Stimulated activated CD8-positive, alpha-beta memory T cell treated with anti-CD3 and anti-CD28 coated beads, Interleukin-12 subunit alpha, Interleukin-12 subunit beta, amount 100 ng/mL, for 1 hour (primary cell): ENCODE data around the gene TMOD2.
A peak's percentile ranks its signal among the peaks of the same experiment; 100 is the strongest.
"Not testable (repeated sequence)": the region's sequence is repeated elsewhere in the genome, so short reads cannot be mapped to it uniquely, and the experiment has no call there.

ENCODE experiments used
- DNase-seq: peaks from one replicate; pipeline ENCODE4 v3.0.0-alpha.2; 2020; ENCODE audit warnings: low read depth

Gene TMOD2

DNA sequence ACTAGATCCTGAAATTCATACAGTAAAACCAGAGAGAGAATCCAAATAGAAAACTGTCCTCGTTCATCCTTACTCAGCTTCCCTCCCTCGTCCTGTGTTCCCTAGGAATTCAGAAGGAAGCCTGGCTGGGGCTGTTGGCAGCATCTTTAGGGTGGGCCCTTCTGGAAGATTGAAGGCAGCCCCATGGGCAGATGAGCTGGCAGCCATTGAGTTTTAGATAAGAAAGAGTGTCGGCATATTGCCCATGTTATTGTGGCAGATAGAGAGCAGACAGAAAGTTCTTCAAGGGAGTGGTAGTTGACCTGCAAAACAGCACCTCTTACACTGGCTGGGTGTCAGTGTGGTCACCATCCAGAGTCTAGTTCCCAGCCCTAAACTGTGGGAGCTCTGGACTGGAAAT lies 23.5 kb downstream of the TMOD2 start:
- no peak for DNase-seq

DNA sequence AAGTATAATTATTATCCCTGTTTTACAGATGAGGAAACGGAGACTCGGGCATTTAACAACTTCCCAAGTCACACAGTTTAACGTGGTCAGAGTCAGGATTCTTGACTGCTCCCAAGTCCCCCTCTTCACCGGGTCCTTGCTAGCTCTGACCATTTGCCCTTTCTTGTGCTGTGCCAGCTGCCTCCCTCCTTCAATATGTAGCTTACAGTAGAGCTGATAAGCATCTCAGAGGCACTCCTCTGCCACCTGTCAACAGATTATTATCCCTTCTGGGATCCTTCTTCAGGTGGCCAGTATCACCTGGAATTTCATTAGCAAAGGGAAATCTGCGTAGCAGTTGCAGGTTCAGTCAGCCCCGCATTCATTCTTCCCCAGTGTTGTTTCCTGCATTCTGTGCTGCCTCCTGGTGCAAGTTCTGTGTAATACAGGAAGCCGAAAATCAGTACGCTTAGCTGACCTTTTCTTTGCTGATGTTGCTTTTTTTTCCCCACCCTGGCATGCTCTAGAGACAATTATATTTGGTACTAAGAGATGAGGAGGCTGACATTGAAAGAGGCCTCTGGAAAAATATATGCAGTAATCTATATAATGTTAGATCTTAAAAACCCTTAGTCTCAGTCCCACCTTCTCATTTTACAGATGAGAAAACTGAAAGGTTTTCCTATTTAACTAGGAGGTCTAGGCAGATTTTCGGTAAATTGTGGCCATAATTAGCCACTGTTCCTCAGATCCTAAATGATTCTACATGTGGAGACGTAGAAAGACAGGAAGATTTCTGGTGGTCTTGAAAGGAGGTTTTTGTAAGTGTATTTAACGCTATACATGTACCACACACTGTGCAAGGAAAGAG lies 24.8 kb downstream of the TMOD2 start:
- peak; percentile 10 for DNase-seq

DNA sequence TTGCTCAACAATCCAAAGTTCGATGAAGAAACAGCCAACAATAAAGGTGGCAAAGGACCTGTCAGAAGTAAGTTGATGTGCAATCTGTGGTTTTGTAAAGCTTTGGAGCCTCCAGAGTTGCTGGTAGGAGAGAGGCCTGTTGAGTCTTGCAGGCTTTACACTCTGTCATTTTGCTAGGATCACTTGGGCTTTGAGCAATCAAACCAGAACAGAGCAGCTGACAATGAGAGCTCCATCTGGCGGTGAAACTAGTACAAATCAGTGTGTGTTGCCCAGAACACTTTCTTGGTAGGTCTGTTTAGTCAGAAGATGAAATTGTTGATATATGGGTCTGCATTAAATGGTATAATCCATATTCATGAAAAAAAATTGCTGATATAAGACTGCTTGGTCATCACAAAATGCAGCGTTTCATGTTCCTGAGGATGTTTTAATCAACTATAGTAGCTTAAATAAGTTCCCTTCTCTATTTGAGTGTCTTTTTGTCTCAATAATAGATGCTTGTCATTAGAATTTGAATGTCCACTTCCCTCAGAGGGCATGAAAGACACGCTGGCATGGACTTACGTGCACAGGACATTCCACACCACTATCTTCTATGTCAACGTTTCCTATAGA lies 25.7 kb downstream of the TMOD2 start:
- peak; percentile 57 for DNase-seq

- DNase-seq = no peak
These were observed 29.2 kb downstream of the TMOD2 start for GRCh38 chr15:51780636-51781035.

- no peak for DNase-seq
These were observed 30.1 kb downstream of the TMOD2 start for GRCh38 chr15:51781506-51781905.

DNA sequence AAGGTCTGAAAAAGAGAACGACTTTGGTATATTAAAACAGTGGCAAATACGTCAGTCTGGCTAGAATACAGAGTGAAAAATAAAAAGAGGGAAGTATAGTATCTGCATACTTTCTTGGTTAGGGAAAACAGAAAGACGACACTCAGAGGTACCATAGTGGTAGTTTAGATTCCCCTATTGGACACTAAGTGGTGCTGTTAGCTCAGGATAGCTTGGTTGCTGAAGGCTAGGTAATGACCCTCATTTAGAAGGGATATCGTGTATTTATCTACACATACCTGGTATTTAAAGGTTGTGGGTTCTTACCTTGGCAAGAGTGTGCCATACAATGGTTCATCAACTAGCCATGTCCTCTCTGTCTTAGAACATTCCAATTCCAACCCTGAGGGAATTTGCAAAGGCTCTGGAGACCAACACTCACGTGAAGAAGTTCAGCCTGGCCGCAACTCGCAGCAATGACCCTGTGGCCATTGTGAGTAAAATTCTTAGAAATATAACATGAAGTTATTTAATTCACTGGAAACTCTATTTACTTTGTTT lies 31.0 kb downstream of the TMOD2 start:
- no peak for DNase-seq

- no peak for DNase-seq
These were observed 32.6 kb downstream of the TMOD2 start for GRCh38 chr15:51783967-51784366.

GRCh38 chr15:51787130-51787529 lies 35.7 kb downstream of the TMOD2 start:
- DNase-seq = not testable (repeated sequence)

DNA sequence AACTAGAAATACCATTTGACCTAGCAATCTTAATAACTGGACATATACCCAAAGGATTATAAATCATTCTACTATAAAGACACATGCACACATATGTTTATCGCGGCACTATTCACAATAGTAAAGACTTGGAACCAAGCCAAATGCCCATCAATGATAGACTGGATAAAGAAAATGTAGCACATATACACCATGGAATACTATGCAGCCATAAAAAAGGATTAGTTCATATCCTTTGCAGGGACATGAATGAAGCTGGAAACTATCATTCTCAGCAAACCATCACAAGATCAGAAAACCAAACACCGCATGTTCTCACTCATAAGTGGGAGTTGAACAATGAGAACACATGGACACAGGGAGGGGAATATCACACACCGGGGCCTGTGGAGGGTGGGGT lies 41.1 kb downstream of the TMOD2 start:
- DNase-seq = not testable (repeated sequence)

DNA sequence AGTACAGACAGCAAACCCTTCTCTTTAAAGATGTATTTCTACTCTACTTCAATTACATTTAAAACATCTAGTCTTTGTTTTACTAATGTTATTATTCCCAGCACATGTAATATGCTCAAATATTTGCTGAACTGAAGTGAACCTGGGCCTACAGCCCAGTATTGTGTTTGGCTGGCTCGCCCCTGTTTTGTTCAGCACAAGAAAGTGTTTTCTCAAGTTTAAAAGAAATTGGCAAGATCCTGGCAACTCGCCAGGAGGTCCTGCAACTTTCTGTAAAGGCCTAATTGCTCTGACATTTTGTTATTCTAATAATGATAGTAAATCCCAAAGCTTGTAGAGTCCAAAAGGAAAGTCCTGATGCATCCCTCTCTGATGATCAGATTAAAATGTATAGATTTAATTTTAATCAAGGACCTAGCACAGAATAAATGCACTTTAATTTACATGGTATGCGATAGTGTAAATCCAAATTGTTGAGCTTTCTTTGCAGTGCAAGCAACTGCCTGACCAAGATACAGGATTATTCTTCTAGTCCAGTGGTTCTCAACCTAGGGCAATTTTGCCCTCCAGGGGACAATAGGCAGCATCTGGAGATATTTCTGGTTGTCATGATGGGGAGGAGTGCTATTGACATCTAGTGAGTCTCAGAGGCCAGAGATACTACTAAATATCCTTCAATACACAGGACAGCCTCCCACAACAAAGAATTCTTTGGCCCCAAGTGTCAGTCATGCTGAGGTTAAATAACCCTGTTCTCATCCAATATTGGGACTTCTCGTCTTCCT lies 42.3 kb downstream of the TMOD2 start:
- no peak for DNase-seq

- no peak for DNase-seq
These were observed 45.5 kb downstream of the TMOD2 start for GRCh38 chr15:51796847-51797401.

GRCh38 chr15:51798281-51798680 lies 46.9 kb downstream of the TMOD2 start:
- DNase-seq = no peak

DNA sequence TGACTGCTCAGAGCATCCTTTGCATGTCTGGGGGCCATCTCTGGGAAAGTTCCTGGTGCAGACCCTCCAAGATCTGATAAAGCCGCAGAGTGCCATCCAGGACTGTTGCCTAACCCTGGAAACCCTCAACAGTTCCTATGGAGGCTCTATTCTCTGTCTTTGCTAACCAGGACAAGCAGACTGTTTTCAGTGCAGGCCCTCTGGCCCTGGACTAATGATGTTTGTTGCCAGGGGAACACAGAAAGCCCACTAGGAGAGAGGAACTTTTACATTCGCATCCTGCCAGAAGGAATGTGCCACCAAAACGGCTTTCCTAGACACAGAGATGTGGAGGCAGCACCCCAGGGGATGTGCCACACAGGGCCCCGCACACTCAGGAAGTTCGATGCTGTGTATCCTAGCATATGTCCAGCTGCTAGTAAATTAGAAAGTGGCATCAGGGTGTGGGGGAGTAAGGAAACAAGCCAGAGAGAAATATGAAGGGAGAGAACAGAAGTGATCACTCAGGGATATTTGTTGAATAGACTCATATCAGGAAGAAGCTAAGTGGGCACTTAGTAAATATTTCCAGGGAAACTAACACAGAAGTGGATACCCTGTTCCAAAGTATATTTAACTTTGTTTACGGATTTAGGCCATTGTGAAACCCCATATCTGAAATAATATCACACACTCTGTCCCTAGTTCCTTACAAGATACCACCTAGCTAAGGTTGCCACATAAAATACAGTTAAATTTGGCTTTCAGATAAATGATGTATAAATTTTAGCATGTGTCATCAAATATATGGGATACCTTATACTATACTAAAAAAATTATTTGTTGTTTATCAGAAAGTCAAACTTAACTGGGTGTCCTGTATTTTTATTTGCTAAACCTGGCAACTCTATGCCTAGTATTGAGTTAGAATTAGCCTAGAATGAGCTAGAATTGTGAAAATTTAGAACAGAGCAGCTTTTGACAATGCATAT lies 48.2 kb downstream of the TMOD2 start:
- no peak for DNase-seq

- no peak for DNase-seq
These were observed 50.0 kb downstream of the TMOD2 start for GRCh38 chr15:51801391-51801835.

DNA sequence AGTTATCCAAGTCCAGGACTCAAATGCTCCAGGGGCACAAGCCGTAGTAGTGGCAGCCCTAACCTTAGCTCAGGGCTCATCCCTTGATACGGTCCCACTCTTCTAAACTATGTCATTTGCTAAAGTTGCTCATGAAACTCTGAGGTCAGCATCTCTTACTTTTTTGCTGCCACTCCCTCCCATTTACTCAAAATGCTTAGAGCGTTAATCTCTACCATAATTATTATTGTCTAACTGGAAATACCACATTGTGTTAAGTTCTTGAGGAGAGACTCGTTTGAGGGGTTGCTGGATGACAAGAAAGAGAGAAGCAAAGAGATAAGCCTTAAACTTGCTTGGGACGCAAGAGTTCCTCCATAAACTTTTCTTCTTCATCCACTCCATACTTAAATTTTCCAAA lies 51.2 kb downstream of the TMOD2 start:
- no peak for DNase-seq

GRCh38 chr15:51803965-51804364 lies 52.6 kb downstream of the TMOD2 start:
- DNase-seq = no peak

GRCh38 chr15:51806123-51806522 lies 54.7 kb downstream of the TMOD2 start:
- no peak for DNase-seq

DNA sequence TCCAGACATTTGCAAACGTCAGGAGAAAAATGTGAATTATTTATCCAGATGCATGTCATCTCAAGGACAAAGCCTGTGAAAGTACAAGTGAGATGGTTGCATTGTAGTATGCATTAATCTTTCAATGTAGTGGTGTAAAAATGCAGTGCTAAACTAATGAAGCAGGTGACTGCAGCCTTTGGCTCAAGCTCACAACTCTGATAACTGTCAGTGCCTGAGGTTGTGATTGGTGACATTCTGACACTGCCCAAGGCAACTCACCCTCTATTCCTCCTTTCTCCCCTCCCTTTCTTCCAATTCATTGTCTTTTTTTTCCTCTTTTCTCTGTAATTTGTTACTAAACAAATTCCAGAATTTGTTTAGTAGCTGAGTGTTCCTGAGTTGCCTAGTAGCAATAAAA lies 58.1 kb downstream of the TMOD2 start:
- DNase-seq = no peak

GRCh38 chr15:51812598-51812997 lies 61.2 kb downstream of the TMOD2 start:
- DNase-seq = no peak

GRCh38 chr15:51814606-51815005 lies 63.2 kb downstream of the TMOD2 start:
- DNase-seq = no peak

GRCh38 chr15:51816611-51817010 lies 65.2 kb downstream of the TMOD2 start:
- DNase-seq = no peak
